K562 (cell line): ENCODE measurements around the gene CASKIN1. TPM values are rescaled to one million over a fixed set of nuclear protein-coding genes. Genes with fewer than 3 reads are reported as not detected.

Source experiments
- BCL6 ChIP-seq: fragments of 250-450 bp; sonication (Bioruptor Pico); IDR thresholded peaks from 2 replicates; pipeline ENCODE4 v1.4.0; 2020
- BRD4 ChIP-seq: fragments of 200-600 bp; sonication (generic); IDR thresholded peaks from 2 replicates; pipeline ENCODE4 v1.6.1; 2017; ENCODE audit warnings: inconsistent platforms
- DIDO1 ChIP-seq: fragments of 450-650 bp; IDR thresholded peaks from 2 replicates; pipeline ENCODE4 v1.6.1; 2016; ENCODE audit warnings: low read depth, missing biosample characterization, missing genetic modification characterization
- DPF2 ChIP-seq: fragments of 450-650 bp; IDR thresholded peaks from 2 replicates; pipeline ENCODE4 v1.6.1; 2016
- EGR1 ChIP-seq: fragments of 450-650 bp; conservative IDR thresholded peaks from 2 replicates; pipeline ENCODE4 v1.6.1; 2017; ENCODE audit warnings: mild to moderate bottlenecking
- FOXJ3 ChIP-seq: sonication (generic); formaldehyde crosslinking; IDR thresholded peaks from 2 replicates; pipeline ENCODE4 v1.4.0; 2020; ENCODE audit warnings: mild to moderate bottlenecking, missing genetic modification reagents
- GABPB2 ChIP-seq: fragments of 250-450 bp; sonication (Bioruptor Pico); conservative IDR thresholded peaks from 2 replicates; pipeline ENCODE4 v1.5.1; 2021; ENCODE audit warnings: mild to moderate bottlenecking
- HDAC3 ChIP-seq: fragments of 450-650 bp; IDR thresholded peaks from 2 replicates; pipeline ENCODE4 v1.6.1; 2018; ENCODE audit warnings: borderline replicate concordance, mild to moderate bottlenecking, moderate library complexity; ENCODE audit not compliant: partially characterized antibody
- HNRNPLL ChIP-seq: fragments of 200-400 bp; formaldehyde crosslinking; IDR thresholded peaks from 2 replicates; pipeline ENCODE4 v1.6.1; 2017; ENCODE audit warnings: low read length, low read depth, mild to moderate bottlenecking; ENCODE audit not compliant: poor library complexity, severe bottlenecking
- MBD2 ChIP-seq: sonication (generic); IDR thresholded peaks from 2 replicates; pipeline ENCODE4 v1.6.1; 2016; ENCODE audit warnings: low read depth, borderline replicate concordance
- MXI1 ChIP-seq: IDR thresholded peaks from 2 replicates; pipeline ENCODE4 v1.6.1; 2011; ENCODE audit warnings: low read depth, mild to moderate bottlenecking, improper control_type of control experiment, low read length
- NCOA4 ChIP-seq: fragments of 450-650 bp; IDR thresholded peaks from 2 replicates; pipeline ENCODE4 v1.6.1; 2018; ENCODE audit warnings: mild to moderate bottlenecking; ENCODE audit not compliant: partially characterized antibody
- NFIX ChIP-seq: fragments of 250-450 bp; sonication (Bioruptor Pico); IDR thresholded peaks from 2 replicates; pipeline ENCODE4 v1.4.0; 2020; ENCODE audit warnings: low read depth, mild to moderate bottlenecking, moderate library complexity
- PBX2 ChIP-seq, 2 experiments: IDR thresholded peaks in 1 of 2; conservative IDR thresholded peaks in 1 of 2; 2 replicates each; pipeline ENCODE4 v1.6.1; 2016; ENCODE audit warnings: low read depth in 2 of 2, mild to moderate bottlenecking in 1 of 2, missing compliant biosample characterization in 1 of 2, missing genetic modification characterization in 1 of 2, moderate library complexity in 1 of 2
- PCBP2 ChIP-seq: fragments of 200-400 bp; formaldehyde crosslinking; IDR thresholded peaks from 2 replicates; pipeline ENCODE4 v1.6.1; 2018; ENCODE audit warnings: low read length, low read depth, mild to moderate bottlenecking, moderate library complexity; ENCODE audit not compliant: poor library complexity, severe bottlenecking
- PHF21A ChIP-seq: fragments of 450-650 bp; IDR thresholded peaks from 2 replicates; pipeline ENCODE4 v1.6.1; 2017; ENCODE audit warnings: low read depth, borderline replicate concordance
- SMARCB1 ChIP-seq: IDR thresholded peaks from 2 replicates; pipeline ENCODE4 v1.6.1; 2011; ENCODE audit warnings: improper control_type of control experiment, low read depth; ENCODE audit not compliant: insufficient read length
- SMC3 ChIP-seq: conservative IDR thresholded peaks from 2 replicates; pipeline ENCODE4 v1.6.1; 2011; ENCODE audit warnings: low read depth, low read length, improper control_type of control experiment; ENCODE audit not compliant: insufficient read depth
- TEAD1 ChIP-seq, 2 experiments: fragments of 450-650 bp in 1 of 2; sonication (generic) in 1 of 2; formaldehyde crosslinking; IDR thresholded peaks; 2 replicates each; pipeline versions ENCODE4 v1.4.0 to v1.8.0; 2020 to 2022; ENCODE audit warnings: mild to moderate bottlenecking in 2 of 2, missing genetic modification reagents in 1 of 2
- ZC3H8 ChIP-seq: fragments of 450-650 bp; IDR thresholded peaks from 2 replicates; pipeline ENCODE4 v1.6.1; 2017
- ZFP1 ChIP-seq: fragments of 450-650 bp; formaldehyde crosslinking; IDR thresholded peaks from 2 replicates; pipeline ENCODE4 v1.4.0; 2020; ENCODE audit warnings: mild to moderate bottlenecking, mixed read lengths
- ZFP36 ChIP-seq: fragments of 150-350 bp; IDR thresholded peaks from 2 replicates; pipeline ENCODE4 v1.6.1; 2018; ENCODE audit warnings: low read length, low read depth; ENCODE audit not compliant: partially characterized antibody
- ZKSCAN1 ChIP-seq: fragments of 150-350 bp; IDR thresholded peaks from 2 replicates; pipeline ENCODE4 v1.6.1; 2016; ENCODE audit warnings: low read depth, low read length
- ZNF165 ChIP-seq: fragments of 250-450 bp; sonication (Bioruptor Pico); IDR thresholded peaks from 2 replicates; pipeline ENCODE4 v1.4.0; 2020; ENCODE audit warnings: borderline replicate concordance
- ZNF436 ChIP-seq: fragments of 250-450, 450-650 bp; sonication (Bioruptor Pico); formaldehyde crosslinking; IDR thresholded peaks from 2 replicates; pipeline ENCODE4 v1.7.0; 2020; ENCODE audit warnings: mild to moderate bottlenecking
- polyA plus RNA-seq, 8 experiments: library from polyadenylated mRNA; depleted of rRNA in 4 of 8; stranded (reverse) in 5 of 8; unstranded in 3 of 8; fragments of >200 nt; fragmentation: Nextera tagmentation in 2 of 8; fragmentation: Illumina TruSeq in 1 of 8; extraction: Ambion mirVana in 2 of 8; extraction: Trizol in 1 of 8; gene quantifications; 2 replicates each; pipeline versions ENCODE4 v1.2.1 to v1.2.3, GENCODE V29; 2011 to 2014; ENCODE audit warnings: inconsistent platforms in 1 of 8, missing spikeins in 1 of 8
- total RNA-seq, 7 experiments: library from RNA; depleted of rRNA in 6 of 7; stranded (reverse); fragments of >200 nt in 6 of 7; fragmentation: Illumina TruSeq in 2 of 7; extraction: Trizol in 2 of 7; gene quantifications; 2 replicates each; pipeline versions ENCODE4 v1.2.1 to v1.2.3, GENCODE V29; 2011 to 2021; ENCODE audit warnings: low replicate concordance in 1 of 7
- TF ChIP-seq, protein P1 (sequence below): sonication (generic); formaldehyde crosslinking; IDR thresholded peaks from 2 replicates; pipeline ENCODE4 v1.9.0; 2022; ENCODE audit warnings: mild to moderate bottlenecking, missing genetic modification reagents

The CASKIN1 gene
- total and polyA plus RNA-seq, 9 of the 15 experiments (the other 6 are each of a cell fraction or from before 2014, with no cell fraction given), result 0.15 to 4.5 (median 1.5) TPM; not detected in 2

GRCh38 chr16:2155091-2155950, 41.1 kb downstream of the CASKIN1 start, which contains the start of gene TRAF7 (continued):
- 0 out of 2 replicates have a peak, but pooled peaks have one; percentile 14 for TF ChIP-seq DIDO1 (tag)
- no peak for TF ChIP-seq ZFP1 (CRISPR knock-in tag)
- peak; percentile 95 for TF ChIP-seq MBD2
- no peak for TF ChIP-seq BCL6 (CRISPR knock-in tag)
- TF ChIP-seq HDAC3, result no peak
- no peak for TF ChIP-seq BRD4
- TF ChIP-seq TEAD1 (CRISPR knock-in tag; IDR thresholded peaks at IDR 0.05), result peak in 1 of 2 experiments; percentile 78; a peak in 2 of 4 replicates
- TF ChIP-seq FOXJ3 (CRISPR knock-in tag), result no peak
- peak; percentile 71 for TF ChIP-seq ZNF436 (CRISPR knock-in tag)
- TF ChIP-seq ZC3H8, result no peak
- TF ChIP-seq PCBP2, result no peak
- peak; percentile 63 for TF ChIP-seq HNRNPLL
- TF ChIP-seq EGR1, result 0 out of 2 replicates have a peak, but pooled peaks have one; percentile 16
- TF ChIP-seq, protein P1, sequence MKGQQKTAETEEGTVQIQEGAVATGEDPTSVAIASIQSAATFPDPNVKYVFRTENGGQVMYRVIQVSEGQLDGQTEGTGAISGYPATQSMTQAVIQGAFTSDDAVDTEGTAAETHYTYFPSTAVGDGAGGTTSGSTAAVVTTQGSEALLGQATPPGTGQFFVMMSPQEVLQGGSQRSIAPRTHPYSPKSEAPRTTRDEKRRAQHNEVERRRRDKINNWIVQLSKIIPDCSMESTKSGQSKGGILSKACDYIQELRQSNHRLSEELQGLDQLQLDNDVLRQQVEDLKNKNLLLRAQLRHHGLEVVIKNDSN (CRISPR knock-in tag), result no peak
- no peak for TF ChIP-seq ZNF165 (CRISPR knock-in tag)
- peak; percentile 86; the same call in 1 of the 2 replicates for TF ChIP-seq GABPB2 (CRISPR knock-in tag)
- TF ChIP-seq ZFP36, result no peak
- TF ChIP-seq ZKSCAN1, result 0 out of 2 replicates have a peak, but pooled peaks have one; percentile 38
- peak; percentile 64; the same call in 1 of the 2 replicates for TF ChIP-seq MXI1
- 0 out of 2 replicates have a peak, but pooled peaks have one; percentile 38 for TF ChIP-seq PHF21A
- TF ChIP-seq SMC3, result no peak
- TF ChIP-seq NCOA4, result no peak
- peak; percentile 16; the same call in 1 of the 2 replicates for TF ChIP-seq DPF2
- TF ChIP-seq SMARCB1, result no peak
- peak; percentile 82 for TF ChIP-seq PBX2 (CRISPR knock-in tag; IDR thresholded peaks at IDR 0.05; ENCODE audit: low read depth)
- TF ChIP-seq PBX2 (tag; conservative IDR thresholded peaks at IDR 0.05; ENCODE audit: low read depth), result peak; percentile 98
- TF ChIP-seq NFIX, result no peak
